ENCODE data around the gene AVPR2. TPM values are rescaled to one million over a fixed set of nuclear protein-coding genes. Genes with fewer than 3 reads are reported as not detected.

Gene AVPR2
- total and polyA plus RNA-seq, 9 of the 15 experiments (the other 6 are each of a cell fraction or from before 2014, with no cell fraction given): not detected

DNA sequence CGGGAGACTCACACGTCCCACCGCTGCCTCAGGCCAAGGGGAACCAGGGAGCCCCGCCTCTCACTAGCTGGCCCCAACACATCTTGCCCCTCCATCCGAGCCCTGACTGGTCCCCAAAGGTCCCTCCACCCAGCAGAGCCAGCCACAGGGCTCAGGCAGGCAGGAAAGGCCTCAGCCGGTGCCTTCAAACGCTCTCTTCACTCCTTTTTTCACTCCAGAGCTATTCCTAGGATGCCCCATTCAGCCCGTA is 23.1 kb downstream of the AVPR2 start (continued):
- TF ChIP-seq, protein P1, sequence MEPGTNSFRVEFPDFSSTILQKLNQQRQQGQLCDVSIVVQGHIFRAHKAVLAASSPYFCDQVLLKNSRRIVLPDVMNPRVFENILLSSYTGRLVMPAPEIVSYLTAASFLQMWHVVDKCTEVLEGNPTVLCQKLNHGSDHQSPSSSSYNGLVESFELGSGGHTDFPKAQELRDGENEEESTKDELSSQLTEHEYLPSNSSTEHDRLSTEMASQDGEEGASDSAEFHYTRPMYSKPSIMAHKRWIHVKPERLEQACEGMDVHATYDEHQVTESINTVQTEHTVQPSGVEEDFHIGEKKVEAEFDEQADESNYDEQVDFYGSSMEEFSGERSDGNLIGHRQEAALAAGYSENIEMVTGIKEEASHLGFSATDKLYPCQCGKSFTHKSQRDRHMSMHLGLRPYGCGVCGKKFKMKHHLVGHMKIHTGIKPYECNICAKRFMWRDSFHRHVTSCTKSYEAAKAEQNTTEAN (CRISPR knock-in tag; IDR thresholded peaks at IDR 0.05): no peak
- TF ChIP-seq ZNF146 (CRISPR knock-in tag; IDR thresholded peaks at IDR 0.05; ENCODE audit: unreplicated experiment): no peak
- TF ChIP-seq FOS (IDR thresholded peaks at IDR 0.05; ENCODE audit: extremely low read depth, insufficient read length): no peak
- no peak for TF ChIP-seq DMBX1 (CRISPR knock-in tag; IDR thresholded peaks at IDR 0.05; ENCODE audit: borderline replicate concordance)
- TF ChIP-seq NFRKB (IDR thresholded peaks at IDR 0.05; ENCODE audit: low read depth): peak; percentile 77; the same call in 1 of the 2 replicates
- TF ChIP-seq, protein P2, sequence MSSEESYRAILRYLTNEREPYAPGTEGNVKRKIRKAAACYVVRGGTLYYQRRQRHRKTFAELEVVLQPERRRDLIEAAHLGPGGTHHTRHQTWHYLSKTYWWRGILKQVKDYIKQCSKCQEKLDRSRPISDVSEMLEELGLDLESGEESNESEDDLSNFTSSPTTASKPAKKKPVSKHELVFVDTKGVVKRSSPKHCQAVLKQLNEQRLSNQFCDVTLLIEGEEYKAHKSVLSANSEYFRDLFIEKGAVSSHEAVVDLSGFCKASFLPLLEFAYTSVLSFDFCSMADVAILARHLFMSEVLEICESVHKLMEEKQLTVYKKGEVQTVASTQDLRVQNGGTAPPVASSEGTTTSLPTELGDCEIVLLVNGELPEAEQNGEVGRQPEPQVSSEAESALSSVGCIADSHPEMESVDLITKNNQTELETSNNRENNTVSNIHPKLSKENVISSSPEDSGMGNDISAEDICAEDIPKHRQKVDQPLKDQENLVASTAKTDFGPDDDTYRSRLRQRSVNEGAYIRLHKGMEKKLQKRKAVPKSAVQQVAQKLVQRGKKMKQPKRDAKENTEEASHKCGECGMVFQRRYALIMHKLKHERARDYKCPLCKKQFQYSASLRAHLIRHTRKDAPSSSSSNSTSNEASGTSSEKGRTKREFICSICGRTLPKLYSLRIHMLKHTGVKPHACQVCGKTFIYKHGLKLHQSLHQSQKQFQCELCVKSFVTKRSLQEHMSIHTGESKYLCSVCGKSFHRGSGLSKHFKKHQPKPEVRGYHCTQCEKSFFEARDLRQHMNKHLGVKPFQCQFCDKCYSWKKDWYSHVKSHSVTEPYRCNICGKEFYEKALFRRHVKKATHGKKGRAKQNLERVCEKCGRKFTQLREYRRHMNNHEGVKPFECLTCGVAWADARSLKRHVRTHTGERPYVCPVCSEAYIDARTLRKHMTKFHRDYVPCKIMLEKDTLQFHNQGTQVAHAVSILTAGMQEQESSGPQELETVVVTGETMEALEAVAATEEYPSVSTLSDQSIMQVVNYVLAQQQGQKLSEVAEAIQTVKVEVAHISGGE (CRISPR knock-in tag; IDR thresholded peaks at IDR 0.05): no peak
- no peak for TF ChIP-seq ZBED1 (IDR thresholded peaks at IDR 0.05)
- no peak for TF ChIP-seq ZNF224 (CRISPR knock-in tag; IDR thresholded peaks at IDR 0.05)
- TF ChIP-seq, protein P3, sequence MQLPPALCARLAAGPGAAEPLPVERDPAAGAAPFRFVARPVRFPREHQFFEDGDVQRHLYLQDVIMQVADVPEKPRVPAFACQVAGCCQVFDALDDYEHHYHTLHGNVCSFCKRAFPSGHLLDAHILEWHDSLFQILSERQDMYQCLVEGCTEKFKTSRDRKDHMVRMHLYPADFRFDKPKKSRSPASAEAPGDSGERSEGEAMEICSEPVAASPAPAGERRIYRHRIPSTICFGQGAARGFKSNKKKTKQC (CRISPR knock-in tag; IDR thresholded peaks at IDR 0.05): no peak
- TF ChIP-seq ZNF75A (CRISPR knock-in tag; IDR thresholded peaks at IDR 0.05): no peak
- TF ChIP-seq SMARCB1 (IDR thresholded peaks at IDR 0.05; ENCODE audit: insufficient read length, low read depth): no peak
- TF ChIP-seq CEBPB (tag; IDR thresholded peaks at IDR 0.05): no peak
- TF ChIP-seq ZNF785 (CRISPR knock-in tag; IDR thresholded peaks at IDR 0.05): no peak
- TF ChIP-seq SOX6 (IDR thresholded peaks at IDR 0.05): no peak
- TF ChIP-seq TCFL5 (CRISPR knock-in tag; conservative IDR thresholded peaks at IDR 0.05): no peak
- TF ChIP-seq ZNF263 (CRISPR knock-in tag; IDR thresholded peaks at IDR 0.05; ENCODE audit: borderline replicate concordance): 0 out of 2 replicates have a peak, but pooled peaks have one; percentile 8
- TF ChIP-seq, protein P4, sequence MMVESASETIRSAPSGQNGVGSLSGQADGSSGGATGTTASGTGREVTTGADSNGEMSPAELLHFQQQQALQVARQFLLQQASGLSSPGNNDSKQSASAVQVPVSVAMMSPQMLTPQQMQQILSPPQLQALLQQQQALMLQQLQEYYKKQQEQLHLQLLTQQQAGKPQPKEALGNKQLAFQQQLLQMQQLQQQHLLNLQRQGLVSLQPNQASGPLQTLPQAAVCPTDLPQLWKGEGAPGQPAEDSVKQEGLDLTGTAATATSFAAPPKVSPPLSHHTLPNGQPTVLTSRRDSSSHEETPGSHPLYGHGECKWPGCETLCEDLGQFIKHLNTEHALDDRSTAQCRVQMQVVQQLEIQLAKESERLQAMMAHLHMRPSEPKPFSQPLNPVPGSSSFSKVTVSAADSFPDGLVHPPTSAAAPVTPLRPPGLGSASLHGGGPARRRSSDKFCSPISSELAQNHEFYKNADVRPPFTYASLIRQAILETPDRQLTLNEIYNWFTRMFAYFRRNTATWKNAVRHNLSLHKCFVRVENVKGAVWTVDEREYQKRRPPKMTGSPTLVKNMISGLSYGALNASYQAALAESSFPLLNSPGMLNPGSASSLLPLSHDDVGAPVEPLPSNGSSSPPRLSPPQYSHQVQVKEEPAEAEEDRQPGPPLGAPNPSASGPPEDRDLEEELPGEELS (CRISPR knock-in tag; IDR thresholded peaks at IDR 0.05; ENCODE audit: borderline replicate concordance): 0 out of 2 replicates have a peak, but pooled peaks have one; percentile 39
- TF ChIP-seq, protein P5, sequence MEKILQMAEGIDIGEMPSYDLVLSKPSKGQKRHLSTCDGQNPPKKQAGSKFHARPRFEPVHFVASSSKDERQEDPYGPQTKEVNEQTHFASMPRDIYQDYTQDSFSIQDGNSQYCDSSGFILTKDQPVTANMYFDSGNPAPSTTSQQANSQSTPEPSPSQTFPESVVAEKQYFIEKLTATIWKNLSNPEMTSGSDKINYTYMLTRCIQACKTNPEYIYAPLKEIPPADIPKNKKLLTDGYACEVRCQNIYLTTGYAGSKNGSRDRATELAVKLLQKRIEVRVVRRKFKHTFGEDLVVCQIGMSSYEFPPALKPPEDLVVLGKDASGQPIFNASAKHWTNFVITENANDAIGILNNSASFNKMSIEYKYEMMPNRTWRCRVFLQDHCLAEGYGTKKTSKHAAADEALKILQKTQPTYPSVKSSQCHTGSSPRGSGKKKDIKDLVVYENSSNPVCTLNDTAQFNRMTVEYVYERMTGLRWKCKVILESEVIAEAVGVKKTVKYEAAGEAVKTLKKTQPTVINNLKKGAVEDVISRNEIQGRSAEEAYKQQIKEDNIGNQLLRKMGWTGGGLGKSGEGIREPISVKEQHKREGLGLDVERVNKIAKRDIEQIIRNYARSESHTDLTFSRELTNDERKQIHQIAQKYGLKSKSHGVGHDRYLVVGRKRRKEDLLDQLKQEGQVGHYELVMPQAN (IDR thresholded peaks at IDR 0.05; ENCODE audit: borderline replicate concordance): peak; percentile 14; the same call in 1 of the 2 replicates
- no peak for TF ChIP-seq ZKSCAN3 (CRISPR knock-in tag; IDR thresholded peaks at IDR 0.05)
- TF ChIP-seq MCM3 (IDR thresholded peaks at IDR 0.05): no peak
- no peak for TF ChIP-seq KLF10 (CRISPR knock-in tag; IDR thresholded peaks at IDR 0.05)
- TF ChIP-seq NRF1 (conservative IDR thresholded peaks at IDR 0.05 in 1 of 2, IDR thresholded peaks at IDR 0.05 in 1 of 2): no peak

Data from K562 (cell line).